HTERT RPE-1 (cell line): ENCODE data around the gene RICTOR.
"Not testable (repeated sequence)": the region's sequence is repeated elsewhere in the genome, so short reads cannot be mapped to it uniquely, and the experiment has no call there.

Experiments
- in situ Hi-C: fragments of 300-500 bp; cut with MboI; formaldehyde crosslinking; loops from 4 replicates; pipeline ENCODE4 v1.14.3; 2020; ENCODE audit warnings: low sequenced_read_pairs

Gene RICTOR

GRCh38 chr5:39013938-39014337, 60.3 kb downstream of the RICTOR start:
- in situ Hi-C loops: no loop called here

- in situ Hi-C loops: not testable (repeated sequence)
Measured at GRCh38 chr5:39010958-39011357, 63.2 kb downstream of the RICTOR start.

GRCh38 chr5:39009981-39010380, 64.2 kb downstream of the RICTOR start:
- in situ Hi-C loops: no loop called here

- in situ Hi-C loops: no loop called here
Measured at GRCh38 chr5:39009280-39009679, 64.9 kb downstream of the RICTOR start.

GRCh38 chr5:39006650-39007049, 67.5 kb downstream of the RICTOR start:
- in situ Hi-C loops: no loop called here

GRCh38 chr5:39005566-39006232, 68.5 kb downstream of the RICTOR start:
- in situ Hi-C loops: no loop called here

- in situ Hi-C loops: no loop called here
Measured at GRCh38 chr5:39001683-39002082, 72.5 kb downstream of the RICTOR start.

- in situ Hi-C loops: no loop called here
Measured at GRCh38 chr5:38999037-38999436, 75.2 kb downstream of the RICTOR start.

GRCh38 chr5:38997591-38997990, 76.6 kb downstream of the RICTOR start:
- in situ Hi-C loops: no loop called here

GRCh38 chr5:38996123-38996522, 78.1 kb downstream of the RICTOR start:
- in situ Hi-C loops: no loop called here

- in situ Hi-C loops: no loop called here
Measured at GRCh38 chr5:38994324-38994927, 79.8 kb downstream of the RICTOR start.

- in situ Hi-C loops: not testable (repeated sequence)
Measured at GRCh38 chr5:38989974-38990719, 84.1 kb downstream of the RICTOR start.

GRCh38 chr5:38985909-38986452, 88.2 kb downstream of the RICTOR start:
- in situ Hi-C loops: no loop called here

- in situ Hi-C loops: no loop called here
Measured at GRCh38 chr5:38979535-38979934, 94.7 kb downstream of the RICTOR start.

- in situ Hi-C loops: no loop called here
Measured at GRCh38 chr5:38978036-38978435, 96.2 kb downstream of the RICTOR start.

- in situ Hi-C loops: no loop called here
Measured at GRCh38 chr5:38968665-38969064, 105.5 kb downstream of the RICTOR start.

GRCh38 chr5:38961691-38962090, 112.5 kb downstream of the RICTOR start:
- in situ Hi-C loops: no loop called here

- in situ Hi-C loops: no loop called here
Measured at GRCh38 chr5:38953426-38954012, 120.7 kb downstream of the RICTOR start.

- in situ Hi-C loops: no loop called here
Measured at GRCh38 chr5:38948501-38948900, 125.7 kb downstream of the RICTOR start.

- in situ Hi-C loops: no loop called here
Measured at GRCh38 chr5:38944282-38944681, 129.9 kb downstream of the RICTOR start.

GRCh38 chr5:38941912-38942311, 132.3 kb downstream of the RICTOR start:
- in situ Hi-C loops: no loop called here
